OCI-LY3 (cell line): ENCODE measurements around the gene TRRAP.
A peak's percentile ranks its signal among the peaks of the same experiment; 100 is the strongest.

Experiments used
- H2AFZ ChIP-seq: fragments of 200-600, 300-600 bp; shearing (Covaris generic); 2 replicates; pipeline ENCODE4 v1.6.0; 2014; ENCODE audit warnings: antibody characterized with exemption, low read depth, low read length
- H3K27ac ChIP-seq: fragments of 200-600, 300-600 bp; sonication (generic); 2 replicates; pipeline ENCODE4 v1.5.1; 2014; ENCODE audit warnings: mild to moderate bottlenecking, low read length, moderate library complexity, mixed read lengths
- H3K27me3 ChIP-seq: fragments of 200-600, 300-600 bp; sonication (generic); 2 replicates; pipeline ENCODE4 v1.6.1; 2014; ENCODE audit warnings: low read depth, low read length, mixed read lengths
- H3K36me3 ChIP-seq: fragments of 200-600, 300-600 bp; sonication (generic); replicated peaks from 2 replicates; pipeline ENCODE3; 2014; ENCODE audit warnings: low read depth, low read length, mixed read lengths
- H3K4me1 ChIP-seq: fragments of 300-600, 200-600 bp; sonication (generic); 2 replicates; pipeline ENCODE4 v1.6.1; 2014; ENCODE audit warnings: low read length, mixed read lengths
- H3K4me2 ChIP-seq: fragments of 200-600, 300-600 bp; sonication (generic); 2 replicates; pipeline ENCODE4 v1.6.1; 2014; ENCODE audit warnings: low read length, mixed read lengths
- H3K4me3 ChIP-seq: fragments of 300-600, 200-600 bp; sonication (generic); 2 replicates; pipeline ENCODE4 v1.5.1; 2014; ENCODE audit warnings: antibody characterized with exemption, mild to moderate bottlenecking, low read length, moderate library complexity
- H3K79me2 ChIP-seq: fragments of 300-600, 200-600 bp; shearing (Covaris generic); 2 replicates; pipeline ENCODE4 v1.6.1; 2014; ENCODE audit warnings: mild to moderate bottlenecking, low read length, mixed read lengths
- H3K9ac ChIP-seq: fragments of 300-600, 200-600 bp; shearing (Covaris generic); 2 replicates; pipeline ENCODE4 v1.6.0; 2014; ENCODE audit warnings: mild to moderate bottlenecking, low read length, moderate library complexity
- H3K9me3 ChIP-seq: fragments of 200-600, 300-600 bp; shearing (Covaris generic); 2 replicates; pipeline ENCODE4 v1.6.1; 2014; ENCODE audit warnings: low read length, mixed read lengths; ENCODE audit not compliant: insufficient read depth
- H4K20me1 ChIP-seq: fragments of 200-600, 300-600 bp; sonication (generic); 2 replicates; pipeline ENCODE4 v1.6.1; 2016; ENCODE audit warnings: low read length, mixed read lengths; ENCODE audit not compliant: insufficient read depth
- CTCF ChIP-seq: fragments of 200-600, 300-600 bp; sonication (generic); IDR thresholded peaks from 2 replicates; pipeline ENCODE4 v1.5.1; 2014; ENCODE audit warnings: antibody characterized with exemption, low read length, low read depth
- EZH2phosphoT487 ChIP-seq: fragments of 200-600 bp; shearing (Covaris generic); IDR thresholded peaks from 2 replicates; pipeline ENCODE4 v1.6.1; 2018; ENCODE audit warnings: antibody characterized with exemption, mixed run types, low read depth

Gene TRRAP

DNA sequence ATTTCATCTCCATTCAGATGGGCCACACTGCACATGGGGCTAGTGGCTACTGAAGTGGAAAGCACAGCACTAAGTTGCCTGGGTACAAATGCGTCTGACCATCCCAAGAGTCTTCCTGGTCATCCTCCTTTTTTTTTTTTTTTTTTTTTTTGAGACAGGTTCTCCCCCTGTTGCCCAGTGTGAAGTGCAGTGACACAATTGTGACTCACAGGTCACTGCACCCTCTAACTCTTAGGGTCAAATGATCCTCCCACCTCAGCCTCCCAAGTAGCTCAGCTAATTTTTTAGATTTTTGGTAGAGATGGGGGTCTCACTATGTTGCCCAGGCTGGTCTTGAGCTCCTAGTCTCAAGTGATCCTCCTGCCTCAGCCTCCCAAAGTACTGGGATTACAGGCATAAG is 3.4 kb upstream of the TRRAP start:
- TF ChIP-seq CTCF (no peak), EZH2phosphoT487 (no peak)
- no peak overlapping the region for H3K9ac ChIP-seq
- H3K27me3 ChIP-seq = no peaks in the 10 kb centered on the region
- no peak overlapping the region for H2AFZ ChIP-seq
- peaks cover 7% of the 10 kb centered on the region for H4K20me1 ChIP-seq
- H3K79me2 ChIP-seq = peaks cover 15% of the 10 kb centered on the region
- H3K4me1 ChIP-seq = peaks cover 11% of the 10 kb centered on the region
- no peak overlapping the region for H3K4me2 ChIP-seq
- H3K27ac ChIP-seq = no peak overlapping the region
- H3K4me3 ChIP-seq = no peak overlapping the region
- H3K36me3 ChIP-seq = no peaks in the 10 kb centered on the region
- no peaks in the 10 kb centered on the region for H3K9me3 ChIP-seq

GRCh38 chr7:98875501-98875900 is 2.8 kb upstream of the TRRAP start:
- Histone ChIP-seq H4K20me1 (peaks cover 11% of the 10 kb centered on the region), H3K4me2 (no peak overlapping the region), H3K36me3 (no peaks in the 10 kb centered on the region), H3K4me3 (no peak overlapping the region), H3K4me1 (peaks cover 13% of the 10 kb centered on the region), H3K27ac (no peak overlapping the region), H3K27me3 (no peaks in the 10 kb centered on the region), H2AFZ (no peak overlapping the region), H3K9ac (no peak overlapping the region), H3K9me3 (no peaks in the 10 kb centered on the region), H3K79me2 (peaks cover 21% of the 10 kb centered on the region)
- TF ChIP-seq EZH2phosphoT487 = no peak
- no peak for TF ChIP-seq CTCF

- Histone ChIP-seq H3K27me3 (no peaks in the 10 kb centered on the region), H3K4me3 (no peak overlapping the region), H3K36me3 (peaks cover 10% of the 10 kb centered on the region), H3K27ac (no peak overlapping the region), H2AFZ (no peak overlapping the region), H3K4me1 (peaks cover 9% of the 10 kb centered on the region), H3K79me2 (peaks cover 27% of the 10 kb centered on the region), H3K9me3 (no peaks in the 10 kb centered on the region), H4K20me1 (peaks cover 15% of the 10 kb centered on the region), H3K9ac (no peak overlapping the region), H3K4me2 (no peak overlapping the region; the same call in 1 of the 2 replicates)
- TF ChIP-seq EZH2phosphoT487 (no peak), CTCF (no peak)
These were observed 1.2 kb upstream of the TRRAP start for GRCh38 chr7:98877146-98877545.

DNA sequence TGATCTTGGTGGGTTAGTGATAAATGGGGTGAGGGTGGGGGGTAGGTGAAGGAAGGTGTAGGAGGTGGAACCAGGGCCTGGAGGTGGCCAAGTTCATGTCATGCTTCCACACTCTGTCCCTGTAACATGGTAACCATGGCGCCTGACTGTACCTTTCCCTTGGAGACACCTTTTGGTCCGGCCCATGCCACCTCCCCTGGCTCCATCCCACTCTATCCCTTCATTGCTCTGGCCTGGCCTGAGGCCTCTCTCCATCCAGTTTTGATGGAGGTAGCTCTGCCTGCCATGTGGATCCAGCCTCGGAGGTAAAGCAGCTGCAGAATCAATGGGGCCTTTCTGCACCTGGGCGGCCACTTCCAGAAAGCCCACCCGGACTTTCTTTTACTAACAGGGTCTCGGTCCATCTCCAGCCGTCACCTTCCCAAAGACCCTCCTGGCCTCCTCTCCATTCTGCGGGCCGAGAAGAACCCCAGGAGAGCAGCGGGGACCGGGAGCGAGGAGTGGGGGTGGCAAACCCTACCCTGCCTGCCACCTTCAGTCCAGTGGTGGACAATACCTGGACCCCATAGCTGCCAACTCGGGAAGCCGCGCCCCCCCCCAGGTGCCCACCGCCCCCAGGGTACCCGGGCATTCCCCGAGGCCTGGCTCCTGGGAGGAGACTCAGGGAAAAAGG is 504 bp upstream of the TRRAP start:
- peak overlapping the region; percentile 78 for H3K4me2 ChIP-seq
- peaks cover 15% of the 10 kb centered on the region for H4K20me1 ChIP-seq
- H3K9ac ChIP-seq = peak overlapping the region; percentile 89
- no peak for TF ChIP-seq EZH2phosphoT487
- no peak for TF ChIP-seq CTCF
- no peaks in the 10 kb centered on the region for H3K27me3 ChIP-seq
- peak overlapping the region; percentile 47 for H2AFZ ChIP-seq
- no peak overlapping the region for H3K27ac ChIP-seq
- peaks cover 27% of the 10 kb centered on the region for H3K79me2 ChIP-seq
- peaks cover 9% of the 10 kb centered on the region for H3K4me1 ChIP-seq
- peaks cover 10% of the 10 kb centered on the region for H3K36me3 ChIP-seq
- H3K9me3 ChIP-seq = no peaks in the 10 kb centered on the region
- peak overlapping the region; percentile 89 for H3K4me3 ChIP-seq
